Hematopoietic multipotent progenitor cell treated with erythropoietin and hydrocortisone succinate and interleukin-3 and kit ligand, for 17 days (in vitro differentiated cells): ENCODE results near the gene FXR2.

ENCODE experiments used
- DNase-seq: peaks from one replicate; pipeline ENCODE4 v3.0.0-alpha.2; 2015; ENCODE audit warnings: low spot score

Gene FXR2

GRCh38 chr17:7570351-7570750, 44.3 kb downstream of the FXR2 start:
- DNase-seq: no peak

GRCh38 chr17:7569571-7569970, 45.1 kb downstream of the FXR2 start:
- DNase-seq: no peak

- DNase-seq: no peak
Measured at GRCh38 chr17:7563115-7563869, 51.4 kb downstream of the FXR2 start.

- no peak for DNase-seq
Measured at GRCh38 chr17:7562208-7562605, 52.5 kb downstream of the FXR2 start.

GRCh38 chr17:7561589-7562207, 53.0 kb downstream of the FXR2 start, which contains the start of gene SENP3:
SENP3 (plus strand) TSS chr17:7561919; CDS start chr17:7563077, 1,158 bp downstream.
- peak; percentile 91 for DNase-seq

- peak; percentile 87 for DNase-seq
Measured at GRCh38 chr17:7561028-7561575, 53.6 kb downstream of the FXR2 start.

GRCh38 chr17:7560172-7561027, 54.3 kb downstream of the FXR2 start:
- peak; percentile 70 for DNase-seq

GRCh38 chr17:7559320-7560171, 55.2 kb downstream of the FXR2 start:
- no peak for DNase-seq

GRCh38 chr17:7558544-7559319, 56.0 kb downstream of the FXR2 start, which contains the start of gene TNFSF13:
TNFSF13 (plus strand) TSS chr17:7558750; CDS start chr17:7559040, 290 bp downstream.
- DNase-seq: no peak

GRCh38 chr17:7557775-7558543, 56.7 kb downstream of the FXR2 start:
- DNase-seq: no peak

GRCh38 chr17:7557147-7557764, 57.4 kb downstream of the FXR2 start:
- no peak for DNase-seq

- no peak for DNase-seq
Measured at GRCh38 chr17:7556627-7557026, 58.1 kb downstream of the FXR2 start.

GRCh38 chr17:7555320-7555948, 59.3 kb downstream of the FXR2 start:
- DNase-seq: no peak

- no peak for DNase-seq
Measured at GRCh38 chr17:7553356-7553755, 61.3 kb downstream of the FXR2 start.

GRCh38 chr17:7552621-7553051, 62.1 kb downstream of the FXR2 start:
- DNase-seq: no peak

GRCh38 chr17:7551396-7551795, 63.3 kb downstream of the FXR2 start:
- DNase-seq: no peak

GRCh38 chr17:7550344-7550743, 64.4 kb downstream of the FXR2 start:
- DNase-seq: no peak

GRCh38 chr17:7549401-7550055, 65.2 kb downstream of the FXR2 start:
- no peak for DNase-seq
